Esophagus squamous epithelium (tissue), 4 donors: Measurements from ENCODE around the gene ITGA2B.

ENCODE experiments used
- CTCF ChIP-seq, 6 experiments: fragments of 450-650 bp in 4 of 6; fragments of 200-600 bp in 2 of 6; sonication (generic) in 2 of 6; IDR thresholded peaks; one replicate each; pipeline ENCODE4 v1.5.1; 2016 to 2019; ENCODE audit warnings: antibody characterized with exemption in 6 of 6, mild to moderate bottlenecking in 4 of 6, moderate library complexity in 4 of 6
- POLR2A ChIP-seq, 4 donors: fragments of 450-650 bp; IDR thresholded peaks; one replicate each; pipeline ENCODE4 v1.6.1; 2017; ENCODE audit warnings: antibody characterized with exemption in 4 of 4, mild to moderate bottlenecking in 4 of 4, moderate library complexity in 3 of 4

DNA sequence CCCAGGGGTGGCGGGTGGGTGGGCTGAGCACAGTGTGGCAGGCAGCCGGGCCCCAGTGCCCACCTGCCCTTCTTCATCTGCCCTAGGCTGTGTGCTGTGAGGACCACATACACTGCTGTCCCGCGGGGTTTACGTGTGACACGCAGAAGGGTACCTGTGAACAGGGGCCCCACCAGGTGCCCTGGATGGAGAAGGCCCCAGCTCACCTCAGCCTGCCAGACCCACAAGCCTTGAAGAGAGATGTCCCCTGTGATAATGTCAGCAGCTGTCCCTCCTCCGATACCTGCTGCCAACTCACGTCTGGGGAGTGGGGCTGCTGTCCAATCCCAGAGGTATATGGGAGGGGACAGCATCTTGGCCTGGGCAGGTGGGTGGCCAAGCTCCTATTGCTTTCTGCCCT is 38.0 kb downstream of the ITGA2B start:
- TF ChIP-seq POLR2A (IDR thresholded peaks at IDR 0.05) (no peak), CTCF (IDR thresholded peaks at IDR 0.05) (no peak)
